NCI-H146 treated with DMSO at 0.1 percent for 48 hours (cell line): ENCODE results near the gene ZNF664.

ENCODE experiments used
- DNase-seq: peaks from one replicate; lab custom pipeline; 2025; ENCODE audit not compliant: unreplicated experiment; lab: John Stamatoyannopoulos, UW

ZNF664 gene

DNA sequence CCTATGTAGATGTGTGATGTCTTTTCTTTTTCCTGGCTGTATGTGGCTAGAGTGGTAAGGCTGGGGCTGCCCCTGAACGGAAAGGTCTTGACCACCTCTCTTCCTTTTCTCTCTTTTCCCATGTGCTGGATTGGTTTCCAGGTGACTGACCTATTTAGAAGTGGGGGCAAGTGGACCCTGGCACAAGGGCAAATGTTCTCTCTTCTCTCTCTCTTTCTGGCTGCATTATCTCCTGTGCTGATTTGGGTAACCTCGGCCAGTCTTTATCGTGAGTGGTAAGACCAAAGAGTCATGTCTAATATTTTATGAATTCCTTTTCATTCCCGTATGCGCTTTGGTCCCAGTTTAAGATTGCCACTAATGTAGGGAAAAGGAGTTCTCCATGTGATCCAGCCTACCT is 16.2 kb downstream of the ZNF664 start:
- no peak for DNase-seq

DNA sequence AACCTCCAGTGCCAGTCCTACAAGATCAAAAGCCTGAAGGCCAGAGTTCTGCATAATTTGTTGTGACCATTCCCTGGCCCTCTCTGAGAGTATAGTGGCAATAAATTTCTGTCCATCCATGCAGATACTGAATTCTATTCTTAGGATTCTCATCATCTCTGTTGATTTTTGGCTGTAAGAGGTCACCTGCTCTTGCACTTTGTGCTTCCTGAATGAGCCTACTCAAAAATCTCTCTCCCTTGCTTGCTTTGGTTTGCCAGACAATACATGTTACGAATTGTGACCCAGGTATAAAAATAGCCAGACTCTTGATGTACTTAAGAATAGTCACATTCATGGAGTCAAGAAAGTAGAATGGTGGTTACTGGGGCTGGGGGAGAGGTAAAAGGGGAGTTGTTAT is 16.7 kb downstream of the ZNF664 start:
- DNase-seq, result no peak

GRCh38 chr12:123990511-123990910 is 17.5 kb downstream of the ZNF664 start:
- no peak for DNase-seq

- no peak for DNase-seq
These were observed 18.4 kb downstream of the ZNF664 start for GRCh38 chr12:123991372-123991951.

GRCh38 chr12:123992118-123992825 is 19.3 kb downstream of the ZNF664 start:
- DNase-seq, result no peak

GRCh38 chr12:123995023-123995748 is 22.2 kb downstream of the ZNF664 start:
- no peak for DNase-seq

- DNase-seq, result no peak
These were observed 23.6 kb downstream of the ZNF664 start for GRCh38 chr12:123996581-123996980.

DNA sequence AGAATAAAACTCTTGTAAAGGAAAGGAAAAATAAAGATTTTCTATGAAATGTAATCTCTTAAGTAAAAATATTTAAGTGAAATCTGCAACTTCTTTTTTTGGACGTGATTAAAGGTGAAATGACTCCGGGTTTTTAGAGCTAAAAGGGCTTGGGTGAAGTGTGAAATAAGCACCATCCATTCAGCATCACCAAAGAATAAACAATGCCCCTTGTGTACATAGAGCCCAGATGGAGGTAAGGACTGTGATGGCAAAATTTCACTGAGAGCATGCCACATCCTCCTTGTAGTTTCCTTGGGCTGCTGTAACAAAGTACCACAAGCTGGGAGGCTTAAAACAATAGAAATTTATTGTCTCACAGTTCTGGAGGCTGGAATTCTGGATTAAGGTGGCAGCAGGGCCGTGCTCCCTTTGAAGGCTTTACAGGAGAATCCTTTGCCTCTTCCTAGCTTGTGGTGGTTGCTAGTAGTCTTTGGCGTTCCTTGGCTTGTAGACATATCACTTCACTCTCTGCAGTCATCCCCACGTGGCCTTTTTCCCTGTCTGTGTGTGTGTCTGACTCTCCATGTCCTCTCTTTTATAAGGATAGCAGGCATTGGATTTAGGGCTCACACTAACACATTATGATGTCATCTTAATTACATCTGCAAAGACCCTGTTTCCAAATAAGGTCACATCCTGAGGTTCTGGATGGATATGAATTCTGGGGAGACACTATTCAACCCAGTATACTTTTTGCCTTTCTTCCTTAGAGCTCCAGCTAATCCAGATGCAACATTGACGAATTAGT is 24.2 kb downstream of the ZNF664 start:
- DNase-seq, result no peak

DNA sequence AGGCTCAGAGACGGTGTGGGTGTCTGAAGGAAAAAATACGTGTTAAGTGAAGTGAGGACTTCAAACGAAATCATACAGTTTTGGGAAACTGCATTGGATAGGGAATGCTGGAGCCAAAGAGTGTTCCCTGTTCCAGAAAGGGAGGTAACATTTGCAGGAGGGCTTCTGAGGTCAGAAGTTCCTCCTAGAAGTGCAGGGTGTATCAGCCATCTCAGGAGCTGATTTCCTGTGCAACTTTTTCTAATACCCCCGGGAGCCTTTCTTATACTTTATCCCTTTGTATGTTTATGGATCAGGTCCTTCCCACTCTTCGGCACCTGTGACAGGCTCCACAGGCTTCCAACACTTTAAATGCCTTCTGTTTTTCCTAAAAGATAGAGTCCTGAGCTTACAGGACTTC is 24.9 kb downstream of the ZNF664 start:
- DNase-seq, result no peak

- no peak for DNase-seq
These were observed 25.5 kb downstream of the ZNF664 start for GRCh38 chr12:123998344-123998990.

DNA sequence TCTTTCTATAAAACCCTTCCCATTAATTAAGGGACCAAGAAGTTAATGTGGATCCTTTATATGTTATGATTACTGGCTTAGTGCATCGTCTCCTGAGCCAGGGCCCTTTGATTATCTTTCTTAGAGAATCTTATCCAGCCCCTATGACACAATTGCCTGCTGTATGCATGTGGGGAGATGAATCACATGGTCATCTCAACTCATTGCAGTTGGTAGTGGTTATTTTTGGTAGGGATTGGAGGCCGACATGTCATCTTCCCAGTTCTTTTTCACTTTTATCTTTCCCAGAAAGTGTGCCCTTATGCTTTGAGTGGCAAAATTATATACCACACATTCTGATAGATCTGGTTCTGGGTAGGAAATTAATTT is 26.0 kb downstream of the ZNF664 start:
- no peak for DNase-seq

- no peak for DNase-seq
These were observed 27.1 kb downstream of the ZNF664 start for GRCh38 chr12:124000111-124000510.

DNA sequence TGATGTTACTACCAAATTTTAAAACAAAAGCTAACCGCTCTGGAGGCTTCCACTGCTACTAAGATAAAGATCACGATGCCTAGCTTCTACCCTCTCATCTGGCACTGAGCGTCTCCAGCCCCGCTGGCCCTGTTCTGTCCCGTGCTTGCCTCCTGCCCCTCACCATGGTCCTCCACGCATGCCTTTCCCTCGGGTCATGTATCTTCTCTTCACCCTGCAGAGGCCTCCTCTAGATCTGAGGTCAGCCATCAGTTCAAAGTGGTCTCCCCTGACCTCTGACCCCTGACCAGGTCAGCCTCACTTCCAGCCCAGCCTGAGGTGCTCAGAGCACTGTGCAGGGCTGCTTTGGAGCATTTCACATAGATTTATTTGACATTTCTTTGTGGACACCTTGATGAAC is 28.3 kb downstream of the ZNF664 start:
- no peak for DNase-seq

DNA sequence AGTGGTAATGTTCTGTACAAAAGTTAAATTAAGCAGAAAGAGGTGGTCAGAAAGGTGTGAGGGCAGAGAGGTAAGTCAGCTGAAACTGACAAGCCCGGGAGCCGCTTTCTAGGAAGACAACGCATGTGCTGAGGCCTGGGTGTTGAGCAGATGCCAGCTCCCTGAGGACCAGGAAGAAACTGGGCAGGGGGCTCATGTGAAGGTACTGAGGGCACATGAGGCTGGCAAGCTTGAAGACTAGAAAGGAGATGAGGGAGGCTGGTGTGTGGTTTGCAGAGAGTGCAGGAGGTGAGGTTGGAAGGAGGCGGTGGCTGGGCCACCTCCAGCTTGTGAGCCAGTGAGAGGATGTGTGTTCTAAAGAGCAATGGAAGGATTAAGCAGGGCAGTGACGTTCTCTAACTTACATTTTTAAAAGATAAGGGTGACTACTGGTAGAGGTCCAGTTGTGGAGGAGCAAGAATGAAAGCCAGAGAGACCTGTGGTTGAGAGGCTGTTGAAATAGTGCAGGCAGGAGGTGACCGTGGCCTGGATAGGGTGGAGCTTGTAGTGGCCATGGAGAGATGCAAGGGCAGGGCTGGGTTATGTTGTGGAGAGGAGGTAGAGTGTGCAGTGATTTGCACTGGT is 29.1 kb downstream of the ZNF664 start:
- DNase-seq, result no peak

GRCh38 chr12:124002654-124003053 is 29.6 kb downstream of the ZNF664 start:
- no peak for DNase-seq

DNA sequence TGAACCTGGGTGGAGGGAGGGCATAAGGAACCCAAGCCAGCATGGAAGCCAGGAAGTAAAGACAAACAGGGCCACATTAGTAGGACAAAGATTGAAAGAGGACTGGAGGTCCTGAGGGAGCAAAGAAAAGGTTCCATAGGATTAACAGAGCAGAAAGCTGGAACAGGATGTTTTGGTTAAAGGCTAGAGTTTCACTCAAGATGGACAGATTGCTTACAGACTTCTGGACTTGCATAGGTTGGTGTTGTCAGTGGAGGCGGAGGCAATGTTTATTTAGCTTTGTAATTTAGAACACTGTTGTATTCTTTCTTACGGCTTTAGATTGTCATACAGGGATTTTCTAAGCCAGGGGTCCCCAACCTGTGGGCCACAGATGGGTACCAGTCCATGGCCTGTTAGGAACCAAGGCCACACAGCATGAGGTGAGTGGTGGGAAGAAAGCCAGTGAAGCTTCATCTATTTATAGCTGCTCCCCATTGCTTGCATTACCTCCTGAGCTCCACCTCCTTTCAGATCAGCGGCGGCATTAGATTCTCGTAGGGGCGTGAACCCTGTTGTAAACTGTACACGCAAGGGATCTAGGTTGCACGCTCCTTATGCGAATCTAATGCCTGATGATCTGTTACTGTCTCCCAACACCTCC is 31.3 kb downstream of the ZNF664 start:
- DNase-seq, result no peak

DNA sequence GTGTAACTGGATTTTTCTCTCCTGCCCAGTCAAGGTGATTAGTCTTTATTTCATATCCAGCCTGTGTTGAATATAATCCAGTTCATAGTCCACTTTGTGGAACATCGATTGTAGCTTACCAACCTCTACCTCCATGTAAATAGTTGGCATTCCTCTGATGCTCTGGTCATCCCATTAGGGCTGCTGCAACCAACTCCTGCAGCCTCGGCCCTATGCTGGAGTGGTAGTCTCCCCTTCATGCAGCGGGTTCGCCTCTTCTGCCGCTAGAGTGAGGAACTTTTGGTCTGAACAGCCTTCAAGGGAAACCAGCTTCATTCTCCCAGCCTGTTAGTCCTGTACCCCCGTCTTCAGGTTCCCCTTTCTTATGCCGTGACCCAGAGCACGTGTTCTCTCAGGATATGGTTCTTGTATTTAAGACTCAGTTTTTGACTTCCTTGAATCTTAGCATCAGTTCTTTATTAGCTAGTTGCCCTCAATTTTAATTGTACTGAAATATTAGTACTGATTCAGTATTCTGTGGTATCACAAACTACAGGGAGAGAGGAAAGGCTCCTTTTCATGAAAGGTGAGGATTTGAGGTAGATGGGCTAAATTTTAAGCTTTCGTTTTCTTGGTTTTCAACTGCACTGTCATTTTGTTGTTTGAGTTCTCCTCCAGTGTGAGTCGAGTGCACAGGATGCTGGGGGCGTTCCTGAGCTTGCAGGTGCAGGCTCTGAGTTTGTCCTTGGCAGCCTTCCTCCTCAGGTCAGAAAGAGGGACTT is 33.2 kb downstream of the ZNF664 start:
- no peak for DNase-seq

GRCh38 chr12:124006846-124007713 is 34.1 kb downstream of the ZNF664 start:
- no peak for DNase-seq
